Measurements from ENCODE around the gene RSPO1. TPM values are rescaled to one million over a fixed set of nuclear protein-coding genes. Genes with fewer than 3 reads are reported as not detected.

RSPO1 gene
- total and polyA plus RNA-seq, 2 donors (not counting 1 experiment from before 2014, with no cell fraction given): not detected

GRCh38 chr1:37570528-37571334, 64.0 kb downstream of the RSPO1 start:
- Mint-ChIP-seq H3K9me3 (ENCODE audit: insufficient read depth) (no peaks in the 10 kb centered on the region), H3K27ac (no peak overlapping the region), H3K4me1 (no peaks in the 10 kb centered on the region), H3K27me3 (no peaks in the 10 kb centered on the region), H3K4me3 (no peak overlapping the region)
- Histone ChIP-seq H3K79me2 (ENCODE audit: control insufficient read depth, insufficient read depth, low read length) (no peaks in the 10 kb centered on the region), H3K4me1 (ENCODE audit: control insufficient read depth in 2 of 2, insufficient read depth in 2 of 2, low read length in 2 of 2) (no peaks in the 10 kb centered on the region), H3K9me3 (ENCODE audit: control extremely low read depth in 1 of 3, control insufficient read depth in 2 of 3, insufficient read depth in 1 of 3, low read length in 2 of 3) (no peaks in the 10 kb centered on the region), H3K27ac (ENCODE audit: low read length in 2 of 2) (no peak overlapping the region), H3K4me3 (ENCODE audit: control extremely low read depth in 1 of 5, extremely low read depth in 1 of 5, insufficient read depth in 1 of 5, low read depth in 2 of 5, low read length in 4 of 5) (no peak overlapping the region), H3K36me3 (replicated peaks in 1 of 2; ENCODE audit: control extremely low read depth in 1 of 2, control insufficient read depth in 1 of 2, extremely low read depth in 1 of 2, insufficient read depth in 2 of 2, low read length in 1 of 2) (peaks cover 24 to 94% of the 10 kb centered on the region in 2 experiments), H3K27me3 (replicated peaks in 1 of 4; ENCODE audit: control extremely low read depth in 1 of 4, control insufficient read depth in 3 of 4, insufficient read depth in 4 of 4, low read length in 3 of 4) (no peaks in the 10 kb centered on the region), H2AFZ (ENCODE audit: insufficient read depth, low read depth, low read length, poor library complexity, severe bottlenecking) (no peak overlapping the region), H3K9ac (ENCODE audit: low read length) (no peak overlapping the region), H4K20me1 (ENCODE audit: control insufficient read depth, insufficient read depth, low read length, poor library complexity, severe bottlenecking) (no peaks in the 10 kb centered on the region), H3K4me2 (replicated peaks; ENCODE audit: low read depth, low read length, poor library complexity, severe bottlenecking) (no peak overlapping the region)
- ChIA-PET CTCF (no interaction called here), POLR2A (no interaction called here)
- no CpG with 5 or more reads among the region's 3 CpGs for WGBS (ENCODE audit: insufficient coverage)
- ATAC-seq (ENCODE audit: low read depth) (no peak), DNase-seq (no peak)
- TF ChIP-seq EZH2 (IDR thresholded peaks at IDR 0.05; ENCODE audit: borderline replicate concordance, insufficient read depth, low read depth, low read length, poor library complexity, severe bottlenecking) (no peak), CTCF (IDR thresholded peaks at IDR 0.05) (no peak)
- intact Hi-C loops (cut with micrococcal nuclease): no loop called here

GRCh38 chr1:37567023-37567422, 67.7 kb downstream of the RSPO1 start:
- H3K4me1 Mint-ChIP-seq: no peaks in the 10 kb centered on the region
- no peaks in the 10 kb centered on the region for H3K79me2 ChIP-seq (ENCODE audit: control insufficient read depth, insufficient read depth, low read length)
- H3K27me3 Mint-ChIP-seq: no peaks in the 10 kb centered on the region
- H3K27ac ChIP-seq (ENCODE audit: low read length in 2 of 2): no peak overlapping the region
- H3K4me3 Mint-ChIP-seq: no peak overlapping the region
- H3K4me1 ChIP-seq (ENCODE audit: control insufficient read depth in 2 of 2, insufficient read depth in 2 of 2, low read length in 2 of 2): no peaks in the 10 kb centered on the region
- ChIA-PET POLR2A (no interaction called here), CTCF (interaction anchor here (0.9 kb wide), 1 partner anchor 115 kb away, joined by 4 read pairs; no protein-coding TSS in a partner anchor)
- H4K20me1 ChIP-seq (ENCODE audit: control insufficient read depth, insufficient read depth, low read length, poor library complexity, severe bottlenecking): no peaks in the 10 kb centered on the region
- H3K4me2 ChIP-seq (replicated peaks; ENCODE audit: low read depth, low read length, poor library complexity, severe bottlenecking): no peak overlapping the region
- no peaks in the 10 kb centered on the region for H3K9me3 Mint-ChIP-seq (ENCODE audit: insufficient read depth)
- H3K4me3 ChIP-seq (ENCODE audit: control extremely low read depth in 1 of 5, extremely low read depth in 1 of 5, insufficient read depth in 1 of 5, low read depth in 2 of 5, low read length in 4 of 5): no peak overlapping the region
- no peak for ATAC-seq (ENCODE audit: low read depth)
- intact Hi-C loops (cut with micrococcal nuclease): no loop called here
- 93% methylated on average over 3 of the region's 3 CpGs for WGBS (ENCODE audit: insufficient coverage)
- H3K27me3 ChIP-seq (replicated peaks in 1 of 4; ENCODE audit: control extremely low read depth in 1 of 4, control insufficient read depth in 3 of 4, insufficient read depth in 4 of 4, low read length in 3 of 4): no peaks in the 10 kb centered on the region
- H2AFZ ChIP-seq (ENCODE audit: insufficient read depth, low read depth, low read length, poor library complexity, severe bottlenecking): no peak overlapping the region
- H3K36me3 ChIP-seq (replicated peaks in 1 of 2; ENCODE audit: control extremely low read depth in 1 of 2, control insufficient read depth in 1 of 2, extremely low read depth in 1 of 2, insufficient read depth in 2 of 2, low read length in 1 of 2): peaks cover 21 to 65% of the 10 kb centered on the region in 2 experiments
- no peak for DNase-seq
- no peak overlapping the region for H3K9ac ChIP-seq (ENCODE audit: low read length)
- TF ChIP-seq EZH2 (IDR thresholded peaks at IDR 0.05; ENCODE audit: borderline replicate concordance, insufficient read depth, low read depth, low read length, poor library complexity, severe bottlenecking) (no peak), CTCF (IDR thresholded peaks at IDR 0.05) (no peak)
- no peaks in the 10 kb centered on the region for H3K9me3 ChIP-seq (ENCODE audit: control extremely low read depth in 1 of 3, control insufficient read depth in 2 of 3, insufficient read depth in 1 of 3, low read length in 2 of 3)
- H3K27ac Mint-ChIP-seq: no peak overlapping the region

Data from B cell (primary cell).